Measurements from ENCODE around the gene CYLD. TPM values are rescaled to one million over a fixed set of nuclear protein-coding genes. Genes with fewer than 3 reads are reported as not detected.

CYLD gene
- total and polyA plus RNA-seq, 2 donors (not counting 3 experiments of a cell fraction or from before 2014, with no cell fraction given) = 7.4 to 21.5 TPM

DNA sequence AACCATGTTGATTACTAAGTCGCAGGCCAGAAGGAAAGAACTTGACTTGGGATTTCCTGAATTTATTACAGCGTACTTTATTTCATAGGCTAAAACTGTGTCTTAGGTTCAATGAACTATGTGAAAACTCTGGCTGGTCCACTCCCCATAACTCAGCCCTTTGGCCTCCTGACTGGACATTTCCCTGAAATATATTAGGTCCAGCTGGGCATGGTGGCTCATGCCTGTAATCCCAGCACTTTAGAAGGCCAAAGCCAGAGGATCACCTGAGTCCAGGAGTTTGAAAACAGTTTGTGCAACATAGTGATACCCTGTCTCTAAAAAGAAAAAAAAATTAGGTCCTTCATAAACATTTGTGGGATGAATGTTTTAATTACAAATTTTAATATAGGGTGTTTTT is 97.0 kb downstream of the CYLD start:
- H4K20me1 ChIP-seq (replicated peaks; ENCODE audit: control insufficient read depth, extremely low read depth, insufficient read depth, low read length) = no peaks in the 10 kb centered on the region
- H3K27me3 ChIP-seq (ENCODE audit: control insufficient read depth in 2 of 2, insufficient read depth in 2 of 2, low read length in 2 of 2) = peaks cover 0 to 3% of the 10 kb centered on the region in 2 experiments
- no peak for FAIRE-seq
- H3K9me3 ChIP-seq (replicated peaks; ENCODE audit: control insufficient read depth, insufficient read depth, low read length) = no peaks in the 10 kb centered on the region
- no peak overlapping the region for H2AFZ ChIP-seq (ENCODE audit: low read depth, low read length)
- H3K4me1 ChIP-seq (ENCODE audit: control insufficient read depth, extremely low read depth, insufficient read depth, low read length) = no peaks in the 10 kb centered on the region
- POLR2A ChIA-PET = no interaction called here
- H3K9me1 ChIP-seq (replicated peaks; ENCODE audit: control insufficient read depth, extremely low read depth, insufficient read depth, low read length) = no peaks in the 10 kb centered on the region
- TF ChIP-seq POLR2A (IDR thresholded peaks at IDR 0.05; ENCODE audit: low read depth, low read length) = no peak
- TF ChIP-seq MYC (IDR thresholded peaks at IDR 0.05; ENCODE audit: low read depth, low read length) = no peak
- TF ChIP-seq, protein P1, sequence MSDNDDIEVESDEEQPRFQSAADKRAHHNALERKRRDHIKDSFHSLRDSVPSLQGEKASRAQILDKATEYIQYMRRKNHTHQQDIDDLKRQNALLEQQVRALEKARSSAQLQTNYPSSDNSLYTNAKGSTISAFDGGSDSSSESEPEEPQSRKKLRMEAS (IDR thresholded peaks at IDR 0.05; ENCODE audit: insufficient read depth, insufficient read length) = no peak
- TF ChIP-seq EZH2 (IDR thresholded peaks at IDR 0.05; ENCODE audit: borderline replicate concordance, low read depth, low read length, severe bottlenecking) = no peak
- no peak for TF ChIP-seq FOS (IDR thresholded peaks at IDR 0.05; ENCODE audit: borderline replicate concordance, insufficient read depth, low read length)
- no peak for TF ChIP-seq JUN (IDR thresholded peaks at IDR 0.05; ENCODE audit: borderline replicate concordance, insufficient read depth, insufficient read length, low read depth)
- TF ChIP-seq, protein P2, sequence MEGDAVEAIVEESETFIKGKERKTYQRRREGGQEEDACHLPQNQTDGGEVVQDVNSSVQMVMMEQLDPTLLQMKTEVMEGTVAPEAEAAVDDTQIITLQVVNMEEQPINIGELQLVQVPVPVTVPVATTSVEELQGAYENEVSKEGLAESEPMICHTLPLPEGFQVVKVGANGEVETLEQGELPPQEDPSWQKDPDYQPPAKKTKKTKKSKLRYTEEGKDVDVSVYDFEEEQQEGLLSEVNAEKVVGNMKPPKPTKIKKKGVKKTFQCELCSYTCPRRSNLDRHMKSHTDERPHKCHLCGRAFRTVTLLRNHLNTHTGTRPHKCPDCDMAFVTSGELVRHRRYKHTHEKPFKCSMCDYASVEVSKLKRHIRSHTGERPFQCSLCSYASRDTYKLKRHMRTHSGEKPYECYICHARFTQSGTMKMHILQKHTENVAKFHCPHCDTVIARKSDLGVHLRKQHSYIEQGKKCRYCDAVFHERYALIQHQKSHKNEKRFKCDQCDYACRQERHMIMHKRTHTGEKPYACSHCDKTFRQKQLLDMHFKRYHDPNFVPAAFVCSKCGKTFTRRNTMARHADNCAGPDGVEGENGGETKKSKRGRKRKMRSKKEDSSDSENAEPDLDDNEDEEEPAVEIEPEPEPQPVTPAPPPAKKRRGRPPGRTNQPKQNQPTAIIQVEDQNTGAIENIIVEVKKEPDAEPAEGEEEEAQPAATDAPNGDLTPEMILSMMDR (IDR thresholded peaks at IDR 0.05; ENCODE audit: extremely low read depth in 1 of 2, insufficient read depth in 1 of 2, low read depth in 1 of 2, low read length in 2 of 2) = no peak
- TF ChIP-seq GATA2 (IDR thresholded peaks at IDR 0.05; ENCODE audit: insufficient read depth, insufficient read length, low read depth, low read length) = no peak
- no peak for TF ChIP-seq POLR2AphosphoS5 (IDR thresholded peaks at IDR 0.05; ENCODE audit: insufficient read depth, low read depth, low read length)
- no peak for DNase-seq (ENCODE audit: low read depth, low spot score)
- H3K4me3 ChIP-seq (replicated peaks in 1 of 3; ENCODE audit: insufficient read depth in 1 of 3, low read depth in 1 of 3, low read length in 3 of 3) = no peak overlapping the region
- H3K79me2 ChIP-seq (ENCODE audit: control insufficient read depth, insufficient read depth, low read length) = no peaks in the 10 kb centered on the region
- H3K36me3 ChIP-seq (ENCODE audit: control insufficient read depth in 2 of 2, extremely low read depth in 1 of 2, insufficient read depth in 2 of 2, low read length in 2 of 2) = no peaks in the 10 kb centered on the region
- intact Hi-C loops (cut with micrococcal nuclease) (no loop called here), dilution Hi-C loops (cut with MboI; ENCODE audit: extremely low pct_ligation_motif_present, low sequenced_read_pairs) (no loop called here)
- H3K27ac ChIP-seq (ENCODE audit: insufficient read depth, low read depth, low read length) = no peak overlapping the region
- CTCF ChIA-PET = no interaction called here
- H3K9ac ChIP-seq (replicated peaks; ENCODE audit: extremely low read depth, insufficient read depth, low read length) = no peak overlapping the region
- H3K4me2 ChIP-seq (ENCODE audit: insufficient read depth, low read length) = no peak overlapping the region
- BruUV-seq (replicated peaks) = no TSS peak

Data from endothelial cell of umbilical vein (primary cell).